Breast epithelium (tissue), 3 donors: ENCODE results near the gene NACC2.

ENCODE experiments used
- POLR2A ChIP-seq: fragments of 450-650 bp; IDR thresholded peaks from one replicate; pipeline ENCODE4 v1.6.1; 2016; ENCODE audit warnings: antibody characterized with exemption, mild to moderate bottlenecking, moderate library complexity
- POLR2AphosphoS5 ChIP-seq, 3 donors: sonication (generic); formaldehyde crosslinking; IDR thresholded peaks; one replicate each; pipeline ENCODE4 v1.6.1; 2017; ENCODE audit warnings: antibody characterized with exemption in 3 of 3
- TF ChIP-seq, protein P1 (sequence below), 3 donors: fragments of 450-650 bp; IDR thresholded peaks; one replicate each; pipeline ENCODE4 v1.5.1; 2016 to 2017; ENCODE audit warnings: antibody characterized with exemption in 3 of 3, mild to moderate bottlenecking in 3 of 3, moderate library complexity in 3 of 3

DNA sequence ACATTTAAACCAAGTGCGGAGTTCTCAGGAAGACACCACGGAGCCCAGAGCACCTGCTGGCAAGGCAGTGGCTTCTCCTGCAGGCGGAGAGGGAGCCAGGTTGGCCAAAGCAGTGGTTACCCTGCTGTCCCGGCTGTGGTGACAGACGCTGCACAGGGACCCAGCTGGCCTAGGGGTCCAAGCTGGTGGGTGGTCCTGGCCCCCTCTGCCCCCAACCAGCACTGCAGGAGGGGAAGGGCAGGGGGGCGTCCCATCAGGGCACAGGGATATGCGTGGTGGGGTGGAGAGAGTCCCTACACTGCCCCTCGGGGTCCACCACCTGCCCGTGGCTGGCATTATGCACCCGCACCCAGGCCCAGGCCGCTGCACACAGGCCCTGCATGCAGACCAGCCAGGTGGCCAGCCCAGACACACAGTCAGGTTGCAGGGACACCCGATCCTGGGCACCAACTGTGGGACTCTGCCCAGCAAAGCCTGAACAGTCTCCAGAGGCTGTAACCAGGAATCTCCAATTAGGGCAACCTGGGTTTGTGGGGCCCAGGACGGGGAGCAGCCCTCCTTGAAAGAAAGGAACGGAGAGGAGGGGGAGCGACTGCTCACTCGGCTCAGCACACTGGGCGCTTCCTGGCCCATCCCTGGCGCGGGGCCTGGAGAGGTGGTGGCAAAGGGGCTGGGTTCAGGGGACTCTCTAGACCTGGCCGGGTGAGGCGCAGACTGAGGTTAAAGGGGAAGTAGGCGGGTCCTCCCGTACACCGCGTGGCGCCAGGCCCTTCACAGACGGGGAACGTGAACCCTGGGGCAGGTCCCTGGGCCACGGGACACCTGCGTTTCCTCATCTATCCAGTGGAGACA is 46.3 kb downstream of the NACC2 start:
- TF ChIP-seq POLR2AphosphoS5 (IDR thresholded peaks at IDR 0.05): no peak
- TF ChIP-seq, protein P1, sequence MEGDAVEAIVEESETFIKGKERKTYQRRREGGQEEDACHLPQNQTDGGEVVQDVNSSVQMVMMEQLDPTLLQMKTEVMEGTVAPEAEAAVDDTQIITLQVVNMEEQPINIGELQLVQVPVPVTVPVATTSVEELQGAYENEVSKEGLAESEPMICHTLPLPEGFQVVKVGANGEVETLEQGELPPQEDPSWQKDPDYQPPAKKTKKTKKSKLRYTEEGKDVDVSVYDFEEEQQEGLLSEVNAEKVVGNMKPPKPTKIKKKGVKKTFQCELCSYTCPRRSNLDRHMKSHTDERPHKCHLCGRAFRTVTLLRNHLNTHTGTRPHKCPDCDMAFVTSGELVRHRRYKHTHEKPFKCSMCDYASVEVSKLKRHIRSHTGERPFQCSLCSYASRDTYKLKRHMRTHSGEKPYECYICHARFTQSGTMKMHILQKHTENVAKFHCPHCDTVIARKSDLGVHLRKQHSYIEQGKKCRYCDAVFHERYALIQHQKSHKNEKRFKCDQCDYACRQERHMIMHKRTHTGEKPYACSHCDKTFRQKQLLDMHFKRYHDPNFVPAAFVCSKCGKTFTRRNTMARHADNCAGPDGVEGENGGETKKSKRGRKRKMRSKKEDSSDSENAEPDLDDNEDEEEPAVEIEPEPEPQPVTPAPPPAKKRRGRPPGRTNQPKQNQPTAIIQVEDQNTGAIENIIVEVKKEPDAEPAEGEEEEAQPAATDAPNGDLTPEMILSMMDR (IDR thresholded peaks at IDR 0.05): no peak
- TF ChIP-seq POLR2A: no peak
